Testis (tissue), 3 donors: ENCODE results near the gene UBB. TPM values are rescaled to one million over a fixed set of nuclear protein-coding genes. Genes with fewer than 3 reads are reported as not detected.

Experiments
- DNase-seq: peaks from one replicate; pipeline ENCODE4 v3.0.0-alpha.2; 2019
- H3K27ac ChIP-seq, 2 donors: fragments of 200-600 bp; sonication (generic); one replicate each; pipeline ENCODE4 v1.5.1; 2019
- H3K27me3 ChIP-seq: fragments of 200-600 bp; sonication (generic); one replicate; pipeline ENCODE4 v1.5.1; 2019
- H3K36me3 ChIP-seq: fragments of 200-600 bp; sonication (generic); one replicate; pipeline ENCODE4 v1.5.1; 2017; ENCODE audit warnings: low read depth; ENCODE audit errors: missing control alignments
- H3K4me1 ChIP-seq: fragments of 200-600 bp; sonication (generic); one replicate; pipeline ENCODE4 v1.5.1; 2019
- H3K4me3 ChIP-seq, 2 donors: fragments of 200-600 bp; sonication (generic); one replicate each; pipeline ENCODE4 v1.5.1; 2017 to 2019
- H3K9me3 ChIP-seq: fragments of 200-600 bp; sonication (generic); one replicate; pipeline ENCODE4 v1.5.1; 2017
- POLR2A ChIP-seq: fragments of 450-650 bp; IDR thresholded peaks from one replicate; pipeline ENCODE4 v1.6.1; 2017; ENCODE audit warnings: antibody characterized with exemption, mild to moderate bottlenecking, moderate library complexity
- WGBS, 2 donors: methylation state at CpG; one replicate each; pipeline ENCODE4 v1.1.5; 2018; 5-methylcytosine and 5-hydroxymethylcytosine counted together
- intact Hi-C: fragments of 100-400 bp; cut with DNase I; formaldehyde crosslinking; loops from one replicate; pipeline ENCODE4 v1.15.1; 2023; ENCODE audit warnings: low total_unique reads
- polyA plus RNA-seq: library from polyadenylated mRNA; stranded (reverse); fragments of 350-450 nt; fragmentation: Illumina TruSeq; extraction: RNeasy Lipid Tissue Mini Kit (QIAGEN cat#74804); gene quantifications from one replicate; pipeline ENCODE4 v1.2.3, GENCODE V29; 2014; ENCODE audit warnings: low read depth, low replicate concordance; ENCODE audit not compliant: insufficient read depth
- total RNA-seq, 2 donors: library from RNA; depleted of rRNA; stranded (reverse); fragments of >200 nt; gene quantifications; one replicate each; pipeline ENCODE4 v1.2.3, GENCODE V29; 2016
- TF ChIP-seq, protein P1 (sequence below), 3 experiments: fragments of 450-650 bp in 2 of 3; fragments of 200-600 bp in 1 of 3; sonication (generic) in 1 of 3; IDR thresholded peaks; one replicate each; pipeline ENCODE4 v1.5.1; 2016 to 2019; ENCODE audit warnings: antibody characterized with exemption in 3 of 3, mild to moderate bottlenecking in 2 of 3, moderate library complexity in 1 of 3

The UBB gene
- total and polyA plus RNA-seq, 3 donors from 2014 or later: 1,859 to 3,514 (median 1,996) TPM

DNA sequence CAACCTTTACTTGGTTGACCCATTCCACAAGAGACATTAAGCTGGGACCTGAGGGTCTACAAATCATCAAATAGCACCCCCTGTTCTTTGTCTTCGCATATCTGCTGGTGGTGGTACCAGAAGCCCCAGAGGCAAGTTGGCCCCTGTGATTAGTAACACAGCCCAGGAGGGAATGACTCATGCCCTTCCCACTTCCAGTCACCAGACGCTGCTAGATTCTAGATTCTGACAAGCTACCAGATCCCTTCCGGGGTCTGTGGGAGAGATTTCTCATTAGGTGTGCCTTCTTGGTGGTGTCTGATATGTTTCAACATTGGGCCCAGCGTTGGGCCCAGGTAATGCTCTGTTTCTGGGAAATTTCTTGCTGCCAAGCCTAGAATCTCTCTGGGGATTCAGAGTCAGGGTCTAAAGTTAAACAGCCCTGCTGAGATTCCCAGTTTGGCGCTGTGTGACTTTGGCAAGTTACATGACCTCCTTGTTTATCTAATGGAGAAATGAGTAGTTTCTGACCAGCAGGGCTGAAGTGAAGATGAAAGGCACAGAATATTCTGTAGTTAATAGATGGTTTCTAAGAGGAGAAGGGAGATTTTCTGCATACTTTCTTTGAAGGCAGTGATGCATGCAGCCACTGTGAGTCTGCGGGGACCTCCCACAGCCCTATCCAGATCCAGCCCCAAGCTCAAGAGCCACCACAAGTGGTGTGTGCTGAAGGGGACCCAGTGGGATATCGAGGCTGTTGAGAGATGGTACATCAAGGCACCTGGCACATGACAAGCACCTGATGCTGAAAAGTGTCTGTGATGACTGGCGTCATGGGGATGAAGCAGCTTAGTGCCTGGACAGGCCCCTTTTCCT, 38.4 kb downstream of the UBB start:
- H3K27ac ChIP-seq: no peak overlapping the region
- H3K36me3 ChIP-seq: no peaks in the 10 kb centered on the region
- no peaks in the 10 kb centered on the region for H3K27me3 ChIP-seq
- TF ChIP-seq, protein P1, sequence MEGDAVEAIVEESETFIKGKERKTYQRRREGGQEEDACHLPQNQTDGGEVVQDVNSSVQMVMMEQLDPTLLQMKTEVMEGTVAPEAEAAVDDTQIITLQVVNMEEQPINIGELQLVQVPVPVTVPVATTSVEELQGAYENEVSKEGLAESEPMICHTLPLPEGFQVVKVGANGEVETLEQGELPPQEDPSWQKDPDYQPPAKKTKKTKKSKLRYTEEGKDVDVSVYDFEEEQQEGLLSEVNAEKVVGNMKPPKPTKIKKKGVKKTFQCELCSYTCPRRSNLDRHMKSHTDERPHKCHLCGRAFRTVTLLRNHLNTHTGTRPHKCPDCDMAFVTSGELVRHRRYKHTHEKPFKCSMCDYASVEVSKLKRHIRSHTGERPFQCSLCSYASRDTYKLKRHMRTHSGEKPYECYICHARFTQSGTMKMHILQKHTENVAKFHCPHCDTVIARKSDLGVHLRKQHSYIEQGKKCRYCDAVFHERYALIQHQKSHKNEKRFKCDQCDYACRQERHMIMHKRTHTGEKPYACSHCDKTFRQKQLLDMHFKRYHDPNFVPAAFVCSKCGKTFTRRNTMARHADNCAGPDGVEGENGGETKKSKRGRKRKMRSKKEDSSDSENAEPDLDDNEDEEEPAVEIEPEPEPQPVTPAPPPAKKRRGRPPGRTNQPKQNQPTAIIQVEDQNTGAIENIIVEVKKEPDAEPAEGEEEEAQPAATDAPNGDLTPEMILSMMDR (IDR thresholded peaks at IDR 0.05): no peak
- no peak for TF ChIP-seq POLR2A
- H3K4me1 ChIP-seq: peaks cover 5% of the 10 kb centered on the region
- 79 to 90% methylated on average over 6 to 7 of the region's 8 CpGs for WGBS, 2 donors
- DNase-seq: no peak
- H3K9me3 ChIP-seq: no peaks in the 10 kb centered on the region
- intact Hi-C loops: no loop called here
- no peak overlapping the region for H3K4me3 ChIP-seq

DNA sequence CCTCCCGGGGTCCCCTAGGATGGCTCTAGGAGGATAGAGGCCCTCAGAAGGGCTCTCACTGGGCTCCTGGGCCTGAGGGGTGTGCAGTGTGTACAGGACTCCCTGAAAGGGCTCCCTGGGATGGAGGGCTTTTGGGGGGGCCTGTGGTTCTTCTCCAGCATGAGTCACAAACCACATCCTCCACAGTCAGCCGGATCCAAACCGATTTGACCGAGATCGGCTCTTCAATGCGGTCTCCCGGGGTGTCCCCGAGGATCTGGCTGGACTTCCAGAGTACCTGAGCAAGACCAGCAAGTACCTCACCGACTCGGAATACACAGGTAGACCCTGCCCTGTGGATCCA, 39.0 kb downstream of the UBB start:
- intact Hi-C loops: no loop called here
- 90 to 96% methylated on average over 2 to 10 of the region's 10 CpGs for WGBS, 2 donors
- no peak for DNase-seq
- H3K27ac ChIP-seq: no peak overlapping the region
- H3K27me3 ChIP-seq: no peaks in the 10 kb centered on the region
- no peaks in the 10 kb centered on the region for H3K9me3 ChIP-seq
- no peaks in the 10 kb centered on the region for H3K36me3 ChIP-seq
- H3K4me3 ChIP-seq: no peak overlapping the region
- TF ChIP-seq, protein P1 (IDR thresholded peaks at IDR 0.05): no peak
- TF ChIP-seq POLR2A: no peak
- peaks cover 5% of the 10 kb centered on the region for H3K4me1 ChIP-seq

DNA sequence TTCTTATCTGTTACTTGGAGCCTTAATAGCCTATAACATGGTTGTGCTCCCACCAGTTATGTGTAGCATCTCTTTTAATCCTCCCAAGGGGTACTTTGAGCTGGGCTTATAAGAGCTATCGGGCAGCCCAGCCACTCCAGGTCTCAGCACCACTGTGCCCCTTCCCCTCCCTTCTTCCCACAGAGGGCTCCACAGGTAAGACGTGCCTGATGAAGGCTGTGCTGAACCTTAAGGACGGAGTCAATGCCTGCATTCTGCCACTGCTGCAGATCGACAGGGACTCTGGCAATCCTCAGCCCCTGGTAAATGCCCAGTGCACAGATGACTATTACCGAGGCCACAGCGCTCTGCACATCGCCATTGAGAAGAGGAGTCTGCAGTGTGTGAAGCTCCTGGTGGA, 41.5 kb downstream of the UBB start:
- Histone ChIP-seq H3K27me3 (no peaks in the 10 kb centered on the region), H3K4me1 (no peaks in the 10 kb centered on the region), H3K9me3 (no peaks in the 10 kb centered on the region), H3K27ac (no peak overlapping the region), H3K4me3 (no peak overlapping the region), H3K36me3 (no peaks in the 10 kb centered on the region)
- TF ChIP-seq POLR2A: no peak
- TF ChIP-seq, protein P1 (IDR thresholded peaks at IDR 0.05): no peak
- no peak for DNase-seq
- WGBS, 2 donors: 89 to 93% methylated on average over 7 of the region's 7 CpGs
- intact Hi-C loops: no loop called here

DNA sequence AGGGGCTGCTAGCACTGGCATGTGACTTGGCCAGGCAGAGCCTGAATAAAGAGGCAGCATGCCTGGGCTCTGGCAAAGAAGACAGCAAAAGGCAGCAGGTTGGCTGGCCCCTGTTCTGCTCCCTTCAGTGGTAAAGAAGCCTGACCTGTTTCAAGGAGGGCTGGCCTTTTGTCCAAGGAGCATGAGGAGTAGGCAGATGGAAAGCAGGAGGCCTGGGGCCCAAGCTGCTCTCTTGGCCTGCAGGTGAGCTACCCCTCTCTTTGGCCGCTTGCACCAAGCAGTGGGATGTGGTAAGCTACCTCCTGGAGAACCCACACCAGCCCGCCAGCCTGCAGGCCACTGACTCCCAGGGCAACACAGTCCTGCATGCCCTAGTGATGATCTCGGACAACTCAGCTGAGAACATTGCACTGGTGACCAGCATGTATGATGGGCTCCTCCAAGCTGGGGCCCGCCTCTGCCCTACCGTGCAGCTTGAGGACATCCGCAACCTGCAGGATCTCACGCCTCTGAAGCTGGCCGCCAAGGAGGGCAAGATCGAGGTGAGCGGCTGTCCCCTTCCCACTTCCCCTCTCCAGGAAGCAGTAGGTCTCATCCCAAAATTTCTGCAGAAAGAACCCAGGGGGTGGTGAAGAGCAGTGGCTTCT, 42.5 kb downstream of the UBB start:
- intact Hi-C loops: no loop called here
- H3K36me3 ChIP-seq: no peaks in the 10 kb centered on the region
- H3K9me3 ChIP-seq: no peaks in the 10 kb centered on the region
- H3K4me1 ChIP-seq: no peaks in the 10 kb centered on the region
- no peak overlapping the region for H3K27ac ChIP-seq
- no peaks in the 10 kb centered on the region for H3K27me3 ChIP-seq
- no peak for TF ChIP-seq POLR2A
- TF ChIP-seq, protein P1 (IDR thresholded peaks at IDR 0.05): no peak
- WGBS, 2 donors: 89 to 90% methylated on average over 6 to 10 of the region's 10 CpGs
- H3K4me3 ChIP-seq: no peak overlapping the region
- DNase-seq: no peak
